Stimulated activated CD4-positive, alpha-beta T cell treated with anti-CD3 and anti-CD28 coated beads, Interleukin-15, amount 100 ng/mL, for 24 hours (primary cell): ENCODE results near the gene DPEP3.
"Not testable (repeated sequence)": the region's sequence is repeated elsewhere in the genome, so short reads cannot be mapped to it uniquely, and the experiment has no call there.

Experiments
- DNase-seq: peaks from one replicate; pipeline ENCODE4 v3.0.0-alpha.2; 2020

DPEP3 gene

DNA sequence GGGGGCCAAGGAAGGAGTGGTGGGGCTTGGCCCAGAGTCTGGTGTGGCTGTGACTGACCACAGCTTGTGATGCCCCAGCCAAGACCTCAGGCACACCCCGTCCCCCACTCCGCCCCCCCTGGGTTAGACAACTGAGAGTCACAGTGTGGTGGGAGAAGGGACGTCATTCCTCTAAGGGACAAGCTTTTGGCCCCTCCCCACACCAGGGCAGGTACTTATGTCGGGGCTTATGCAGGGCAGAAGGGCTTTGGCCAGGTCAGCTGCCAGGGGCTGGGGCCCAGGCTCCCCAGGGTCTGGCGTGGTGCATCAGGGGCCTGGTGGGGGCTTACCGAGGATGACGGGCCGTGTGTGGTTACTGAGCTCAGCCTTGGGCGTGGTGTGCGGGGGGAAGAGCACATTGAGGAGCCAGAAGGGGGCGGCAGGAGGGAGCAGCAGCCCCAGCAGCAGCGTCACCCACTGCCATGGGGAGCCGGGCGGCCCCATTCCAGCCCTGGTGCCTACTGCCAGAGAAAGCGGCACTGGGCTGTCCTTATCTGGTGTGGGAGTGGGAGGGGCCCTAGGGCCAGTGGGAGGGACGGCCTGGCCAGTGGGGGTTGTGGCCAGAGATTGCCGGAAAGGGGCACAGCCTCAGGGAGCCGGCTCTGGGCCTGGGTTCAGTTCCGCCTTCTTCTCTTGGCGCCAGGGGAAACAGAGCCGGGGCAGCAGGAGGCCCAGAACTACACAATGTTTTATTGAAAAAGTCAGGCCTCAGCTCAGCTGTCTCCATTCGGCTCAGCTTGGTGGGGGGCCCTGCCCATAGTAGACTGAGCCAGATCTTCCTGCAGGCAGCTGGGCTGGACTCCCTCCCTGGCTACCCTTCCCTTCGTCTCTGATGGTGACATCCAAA lies 36.4 kb downstream of the DPEP3 start, which contains the start of gene LCAT:
TSS of gene LCAT (minus strand) at position 502 of the 886 bp plus-strand sequence. CDS start at position 483, 19 bp downstream.
- no peak for DNase-seq

DNA sequence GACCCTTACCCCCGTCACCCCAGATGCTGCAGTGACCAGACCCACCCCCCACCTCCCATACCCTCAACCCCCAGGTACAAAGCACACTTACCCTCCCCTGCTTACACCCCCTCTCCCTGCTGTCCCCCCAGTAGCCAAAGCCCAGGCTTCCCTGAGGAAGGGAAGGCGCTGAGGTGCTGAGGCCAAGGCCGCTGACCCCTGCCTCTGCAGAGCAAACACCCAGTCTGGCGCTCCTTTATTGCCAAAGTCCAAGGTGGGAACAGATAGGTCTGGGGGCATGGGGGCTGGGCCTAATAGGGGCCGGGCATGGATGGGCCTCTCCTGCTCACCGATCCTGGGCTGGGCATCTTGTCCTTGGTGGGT lies 37.1 kb downstream of the DPEP3 start:
- no peak for DNase-seq

DNA sequence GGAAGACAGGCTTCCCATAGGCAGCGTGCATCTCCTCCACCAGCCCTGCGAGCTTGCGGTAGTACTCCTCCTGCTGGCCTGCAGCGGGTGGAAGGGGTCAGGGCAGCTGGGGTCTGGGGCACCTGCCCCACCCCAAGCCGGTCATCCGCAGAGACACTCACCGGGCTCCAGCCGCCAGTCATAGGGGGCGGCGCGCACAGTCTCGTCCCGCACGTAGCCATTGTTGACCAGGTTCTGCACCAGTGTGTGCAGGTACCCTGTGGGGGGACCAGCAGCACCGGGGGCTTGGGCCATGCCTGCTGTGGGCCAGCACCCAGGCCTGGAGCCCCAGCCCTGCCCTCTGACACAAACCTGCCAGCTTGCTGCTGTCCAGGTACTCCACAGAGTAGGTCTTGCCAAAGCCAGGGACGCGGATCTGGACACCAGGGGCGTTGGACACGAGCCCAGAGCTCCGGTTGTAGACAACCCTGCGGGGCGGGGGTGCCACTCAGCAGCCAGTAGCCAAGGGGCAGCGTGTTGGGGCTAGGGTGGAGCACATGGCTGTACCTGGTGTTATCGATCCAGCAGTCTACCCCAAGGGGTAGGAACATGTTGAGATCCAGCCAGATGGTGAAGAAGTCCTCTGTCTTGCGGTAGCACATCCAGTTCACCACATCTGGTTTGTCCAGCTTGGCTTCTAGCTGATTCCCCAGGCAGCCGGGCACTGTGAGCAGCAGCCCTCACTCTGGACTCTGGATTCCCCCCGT lies 37.6 kb downstream of the DPEP3 start:
- no peak for DNase-seq

DNA sequence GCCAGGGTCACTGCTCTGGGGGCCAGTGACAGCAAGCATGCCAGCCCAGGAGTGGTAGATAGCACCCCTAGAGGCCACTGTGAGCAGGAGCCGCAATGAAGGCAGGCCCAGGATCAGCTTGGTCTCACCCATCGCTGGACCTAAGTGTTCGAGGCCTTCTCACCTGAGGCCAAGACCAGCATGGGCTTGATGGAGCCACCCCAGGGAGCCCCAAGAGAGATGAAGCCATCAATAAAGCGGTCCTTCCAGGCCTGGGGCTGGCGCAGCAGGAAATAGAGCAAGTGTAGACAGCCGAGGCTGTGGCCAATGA lies 38.1 kb downstream of the DPEP3 start:
- DNase-seq, result peak; percentile 59

DNA sequence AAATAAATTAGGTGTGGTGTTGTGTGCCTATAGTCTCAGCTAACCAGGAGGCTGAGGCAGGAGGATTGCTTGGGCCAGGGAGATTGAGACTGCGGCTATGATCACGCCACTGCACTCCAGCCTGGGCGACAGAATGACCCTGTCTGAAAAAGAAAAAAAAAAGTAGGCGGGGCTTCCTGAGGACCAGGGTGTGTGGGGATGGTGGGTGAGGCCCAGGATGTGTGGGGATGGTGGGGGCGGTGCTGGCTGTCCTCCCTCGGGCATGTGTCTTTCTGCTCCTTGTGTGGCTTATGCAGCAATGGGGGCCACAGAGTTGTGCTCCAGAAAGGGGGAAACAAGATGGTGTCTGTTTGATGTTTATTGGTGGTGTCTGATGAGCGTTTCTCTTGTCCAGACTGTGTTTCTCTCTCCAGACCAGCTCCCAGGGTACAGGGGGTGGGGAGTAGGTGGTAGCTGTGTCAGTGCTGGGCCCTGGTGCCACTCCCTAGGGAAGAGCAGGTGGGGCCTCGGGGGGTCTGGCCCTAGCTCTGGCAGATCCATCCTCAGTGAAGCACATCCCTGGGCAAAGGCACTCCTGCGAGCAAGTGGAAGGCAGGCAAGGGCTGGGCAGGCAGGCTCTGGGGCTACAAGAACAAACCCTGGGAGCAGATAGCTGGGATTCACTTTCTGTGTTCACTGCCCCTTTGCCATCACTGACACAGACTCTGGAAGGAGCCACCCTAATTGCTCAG lies 38.7 kb downstream of the DPEP3 start:
- DNase-seq, result no peak

DNA sequence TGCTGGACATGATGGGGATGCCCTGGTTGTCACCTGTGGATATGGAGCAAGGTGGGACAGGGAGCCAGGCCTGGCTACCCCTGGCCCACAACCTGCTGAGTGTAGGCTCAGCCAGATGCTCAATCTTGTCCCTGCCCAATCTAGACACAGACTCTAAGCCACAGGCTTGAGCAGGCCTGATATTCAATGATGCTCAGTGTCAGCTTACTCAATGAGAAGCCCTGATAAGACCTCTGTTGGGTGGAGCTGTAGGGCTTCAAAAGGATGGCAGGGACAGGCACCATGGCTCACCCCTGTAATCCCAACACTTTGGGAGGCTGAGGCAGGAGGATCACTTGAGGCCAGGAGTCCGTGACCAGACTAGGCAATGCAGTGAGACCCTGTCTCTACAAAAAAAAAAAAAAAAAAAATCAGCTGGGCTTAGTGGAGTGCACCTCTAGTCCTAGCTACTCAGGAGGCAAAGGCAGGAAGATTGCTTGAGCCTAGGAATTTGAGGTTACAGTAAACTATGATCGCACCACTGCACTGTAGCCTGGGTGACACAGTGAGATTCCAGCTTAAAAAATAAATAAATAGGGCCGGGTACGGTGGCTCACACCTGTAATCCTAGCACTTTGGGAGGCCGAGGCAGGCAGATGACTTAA lies 39.7 kb downstream of the DPEP3 start:
- DNase-seq, result no peak

DNA sequence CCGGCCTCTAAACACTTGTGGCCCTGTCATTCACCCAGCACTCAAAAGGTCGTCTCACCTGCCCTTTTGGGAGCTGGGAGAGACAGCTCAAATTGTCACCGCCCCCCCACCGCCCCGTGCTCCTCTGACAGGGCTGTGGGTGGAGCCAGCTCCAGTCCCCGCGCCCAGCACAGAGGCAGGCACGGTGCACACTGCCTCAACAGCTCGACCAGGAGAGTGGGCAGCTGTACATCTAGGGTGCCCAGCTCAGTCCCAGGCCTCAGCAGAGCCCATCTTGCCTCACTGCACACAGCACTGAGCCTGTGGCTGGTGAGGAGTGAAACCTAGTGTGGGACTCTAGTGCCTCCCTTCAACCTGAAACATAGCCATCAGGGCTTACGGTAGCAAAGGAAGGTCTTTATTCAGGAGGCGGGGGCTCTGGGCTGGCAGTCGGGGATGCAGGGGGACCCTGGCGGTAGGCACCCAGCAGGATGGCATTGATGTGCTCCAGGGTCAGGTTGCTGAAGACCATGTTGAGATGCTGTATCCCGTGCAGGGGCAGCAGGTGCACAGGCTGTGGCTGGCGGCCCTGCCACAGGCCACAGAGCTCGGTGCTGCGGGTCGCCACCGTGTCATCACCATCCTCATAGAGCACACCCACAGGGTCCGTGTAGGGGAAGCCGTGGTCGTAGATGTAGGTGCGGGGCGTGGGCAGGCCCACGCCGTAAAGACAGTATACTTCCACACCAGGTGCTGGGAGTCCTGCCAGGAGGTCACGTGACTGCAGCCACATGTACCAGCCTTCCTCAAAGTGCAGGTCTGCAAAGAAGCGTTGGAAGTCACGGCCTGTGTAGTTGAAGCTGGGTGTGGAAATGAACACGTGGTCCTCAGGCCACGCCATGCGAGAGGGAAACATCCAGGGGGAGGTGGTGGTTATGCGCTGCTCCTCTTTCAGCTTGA lies 40.5 kb downstream of the DPEP3 start:
- DNase-seq, result peak; percentile 77

DNA sequence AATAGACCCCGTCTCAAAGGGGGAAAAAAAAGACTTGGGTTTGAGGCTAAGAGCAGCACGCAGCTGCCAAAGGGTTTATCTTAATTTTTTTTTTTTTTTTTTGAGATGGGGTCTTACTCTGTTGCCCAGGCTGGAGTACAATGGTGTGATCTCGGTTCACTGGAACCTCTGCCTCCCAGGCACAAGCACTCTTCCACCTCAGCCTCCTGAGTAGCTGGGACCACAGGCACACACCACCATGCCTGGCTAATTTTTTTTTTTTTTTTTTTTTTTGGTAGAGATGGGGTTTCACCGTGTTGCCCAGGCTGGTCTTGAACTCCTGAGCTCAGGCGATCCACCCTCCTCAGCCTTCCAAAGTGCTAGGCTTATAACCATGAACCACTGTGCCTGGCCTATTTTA lies 42.6 kb downstream of the DPEP3 start:
- not testable (repeated sequence) for DNase-seq

DNA sequence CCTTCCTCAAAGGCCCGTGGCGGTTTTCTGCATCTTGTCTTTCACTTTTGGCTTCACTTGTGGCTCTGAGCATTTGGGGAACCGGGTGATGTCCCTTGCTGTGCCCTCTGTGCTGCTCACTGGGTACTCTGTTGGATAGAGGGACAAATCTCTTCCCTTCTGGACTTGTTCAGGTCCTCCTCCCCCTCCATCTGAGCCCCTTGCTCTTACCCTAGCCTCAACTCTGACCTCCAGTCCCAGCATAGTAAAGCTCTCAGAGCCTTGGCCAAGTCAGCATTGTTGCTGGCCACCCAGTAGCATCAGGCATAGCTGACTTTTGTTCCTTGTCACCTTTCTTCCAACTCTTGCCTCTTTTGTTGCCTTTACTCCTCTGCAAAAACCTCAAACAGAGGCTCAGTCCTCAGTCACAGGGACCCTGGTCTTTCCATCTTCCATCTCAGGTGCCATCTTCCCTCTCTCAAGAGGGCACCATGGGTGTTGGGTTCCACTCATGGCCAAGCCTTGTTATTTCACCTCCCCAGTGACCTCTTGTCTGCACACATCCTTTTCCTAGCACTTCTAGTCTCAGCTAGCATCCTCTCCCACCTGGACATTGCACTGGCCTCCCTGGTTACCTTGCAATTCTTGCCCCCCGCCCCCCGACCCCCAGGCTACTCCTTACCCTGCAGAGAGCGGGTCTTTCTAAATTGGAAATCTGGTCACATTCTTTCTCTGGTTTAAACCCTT lies 43.3 kb downstream of the DPEP3 start:
- peak; percentile 83 for DNase-seq

DNA sequence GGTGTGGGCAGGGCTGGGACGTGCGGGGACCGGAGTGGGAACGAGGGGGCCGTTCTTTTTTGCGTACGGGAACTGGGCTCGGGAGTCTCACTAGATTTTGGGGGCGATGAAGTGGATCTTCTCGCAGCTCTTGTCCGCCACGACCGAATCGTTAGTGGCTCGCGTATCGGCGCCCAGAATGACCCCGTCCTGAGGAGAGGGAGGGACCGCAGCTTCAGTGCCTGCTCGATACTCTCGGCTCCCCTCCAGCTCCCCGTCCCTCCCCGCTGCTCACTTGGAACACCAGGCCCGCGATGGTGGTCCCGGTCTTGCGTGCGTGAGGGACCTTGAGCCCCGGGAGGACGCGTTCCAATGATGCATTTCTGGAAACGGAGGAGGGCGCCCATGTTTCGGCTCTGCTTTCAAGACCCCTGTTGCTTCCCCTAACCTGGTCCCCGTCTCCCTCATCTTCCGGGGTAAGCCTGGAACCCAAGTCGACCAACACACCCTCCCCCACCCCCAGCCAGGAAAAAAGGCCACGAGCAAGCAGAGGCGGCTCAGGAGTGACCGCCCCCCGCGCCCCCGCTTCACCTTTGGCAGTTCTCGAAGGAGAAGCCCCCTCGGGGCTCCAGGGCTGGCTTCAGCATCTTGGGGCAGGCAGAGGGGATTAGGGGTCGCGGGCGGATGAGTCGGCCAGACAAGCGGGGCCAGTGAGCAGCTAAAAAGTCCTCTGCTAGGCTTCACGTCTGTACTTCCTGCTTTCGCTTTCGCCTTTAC lies 44.0 kb downstream of the DPEP3 start, which contains the start of gene PSMB10:
TSS of gene PSMB10 (minus strand) at position 727 of the 756 bp plus-strand sequence. CDS start at position 626, 101 bp downstream.
- DNase-seq, result peak; percentile 71

DNA sequence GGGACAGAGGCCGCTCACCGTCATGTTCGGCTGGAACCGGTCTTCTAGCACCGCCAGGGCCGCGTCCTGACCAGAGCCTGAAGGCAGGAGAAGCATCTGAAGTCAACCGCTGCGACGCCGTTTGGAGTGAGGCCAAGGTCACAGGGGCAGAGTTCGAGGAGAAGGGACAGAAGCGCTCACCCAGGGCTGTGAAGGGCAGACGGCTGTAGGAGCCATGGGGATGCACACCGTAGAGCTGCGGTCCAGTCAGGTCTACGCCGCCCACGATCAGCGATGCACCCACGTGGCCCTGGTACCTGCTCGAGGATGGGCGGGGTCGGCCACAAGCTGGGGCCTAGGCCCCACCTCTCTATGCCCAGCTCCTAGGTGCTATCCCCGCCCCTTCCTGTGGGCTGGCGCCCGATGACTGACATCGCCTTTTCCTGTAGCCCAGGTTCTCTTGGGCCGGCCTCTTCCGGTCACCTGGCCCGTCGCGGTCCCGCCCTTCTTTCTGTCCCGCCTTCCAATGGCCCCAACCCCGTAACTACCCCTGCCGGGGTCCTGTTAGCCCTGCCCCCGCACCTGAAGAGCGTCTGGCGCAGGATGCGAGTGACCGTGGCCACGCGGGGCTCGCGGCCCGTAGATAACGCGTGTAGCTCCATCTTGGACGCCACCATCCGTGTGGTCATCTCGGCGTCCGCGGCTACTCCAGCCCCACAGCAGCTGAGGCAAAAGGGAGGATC lies 44.7 kb downstream of the DPEP3 start:
- DNase-seq, result peak; percentile 99

DNA sequence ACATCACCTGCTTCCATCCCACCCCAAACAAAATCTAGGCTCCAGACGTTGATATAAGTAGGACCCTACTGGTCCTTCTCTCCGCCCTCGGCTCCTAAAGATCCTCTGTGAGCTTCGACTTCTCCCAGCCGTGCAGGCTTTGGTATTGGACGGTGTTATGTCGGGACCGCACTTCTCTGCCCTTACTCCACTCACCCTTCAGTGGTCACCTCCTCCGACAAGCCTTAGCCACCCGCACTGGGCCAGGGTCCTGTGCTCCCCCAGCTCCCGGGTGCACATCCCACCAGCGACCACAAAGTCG lies 45.2 kb downstream of the DPEP3 start:
- DNase-seq, result no peak

DNA sequence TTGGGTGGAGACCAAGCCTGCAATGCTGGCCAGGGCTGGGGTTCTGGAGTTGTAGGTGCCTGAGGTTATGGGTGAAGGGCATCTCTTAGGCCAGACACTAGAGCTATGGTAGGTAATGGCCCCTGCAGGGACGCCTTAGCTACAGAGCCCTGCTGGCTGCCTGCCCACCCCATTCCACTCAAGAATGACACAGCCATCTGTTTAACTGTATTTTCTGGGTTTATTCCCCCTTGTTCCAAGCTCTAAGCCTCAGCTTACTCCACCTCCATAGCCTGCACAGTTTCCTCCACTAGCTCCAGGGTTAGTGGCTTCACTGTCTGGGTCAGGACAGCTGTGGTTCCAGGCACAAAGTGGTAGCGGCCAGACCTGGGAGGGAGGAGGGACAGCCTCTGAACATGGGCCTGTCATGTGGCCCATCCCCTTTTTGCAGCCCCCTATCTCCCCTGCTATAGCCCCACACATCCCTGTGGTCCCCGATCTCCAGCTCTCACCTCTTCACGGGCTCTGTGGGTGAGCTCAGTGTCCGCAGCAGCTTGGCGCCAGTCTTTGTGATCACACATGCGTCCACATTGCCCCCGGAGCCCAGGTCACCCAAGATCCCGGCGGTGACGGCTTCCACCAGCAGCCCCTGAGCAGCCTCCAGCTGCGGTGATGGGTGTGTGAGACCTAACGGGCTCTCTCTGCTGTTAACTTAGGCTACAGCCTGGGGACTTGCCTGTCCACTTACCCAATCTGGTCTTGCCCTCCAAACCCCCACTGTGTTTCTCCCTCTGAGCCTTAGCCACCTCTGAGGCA lies 45.8 kb downstream of the DPEP3 start:
- no peak for DNase-seq

DNA sequence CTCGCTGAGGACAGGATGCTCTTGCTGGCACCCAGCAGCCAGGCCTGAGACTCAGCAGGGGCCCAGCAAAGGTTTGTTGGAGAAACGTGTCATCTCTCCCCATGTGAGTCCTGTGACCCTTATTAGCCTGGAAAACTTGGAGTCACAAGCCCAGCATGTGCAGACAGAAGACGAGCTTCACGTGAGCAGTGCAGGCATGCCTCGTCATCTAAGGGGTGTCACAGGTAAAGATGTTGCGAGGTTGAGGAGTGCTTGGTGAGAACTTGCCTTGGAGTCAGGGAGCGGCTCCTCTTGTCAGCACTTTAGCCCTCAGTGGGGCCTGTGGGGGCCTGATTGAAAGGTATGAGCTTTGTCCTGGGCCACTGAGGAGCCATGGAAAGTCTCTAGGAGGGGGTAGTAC lies 46.5 kb downstream of the DPEP3 start:
- no peak for DNase-seq

DNA sequence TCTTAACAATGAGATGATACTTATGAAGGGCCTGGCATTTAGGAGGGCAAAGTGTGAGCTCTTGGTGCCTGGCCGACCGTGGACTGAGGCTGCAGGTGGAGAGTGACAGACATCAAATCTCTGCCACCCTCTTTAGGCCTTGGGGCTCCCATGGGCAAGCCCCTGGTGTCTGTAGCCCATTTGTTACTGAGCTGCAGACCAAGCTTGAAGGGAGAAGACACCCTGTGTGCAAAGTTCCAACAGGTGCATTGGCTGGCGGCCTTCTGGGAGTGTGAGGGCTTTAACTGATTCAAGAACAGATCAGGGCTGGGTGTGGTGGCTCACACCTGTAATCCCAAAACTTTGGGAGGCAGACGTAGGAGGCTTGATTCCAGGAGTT lies 47.8 kb downstream of the DPEP3 start:
- DNase-seq, result no peak

DNA sequence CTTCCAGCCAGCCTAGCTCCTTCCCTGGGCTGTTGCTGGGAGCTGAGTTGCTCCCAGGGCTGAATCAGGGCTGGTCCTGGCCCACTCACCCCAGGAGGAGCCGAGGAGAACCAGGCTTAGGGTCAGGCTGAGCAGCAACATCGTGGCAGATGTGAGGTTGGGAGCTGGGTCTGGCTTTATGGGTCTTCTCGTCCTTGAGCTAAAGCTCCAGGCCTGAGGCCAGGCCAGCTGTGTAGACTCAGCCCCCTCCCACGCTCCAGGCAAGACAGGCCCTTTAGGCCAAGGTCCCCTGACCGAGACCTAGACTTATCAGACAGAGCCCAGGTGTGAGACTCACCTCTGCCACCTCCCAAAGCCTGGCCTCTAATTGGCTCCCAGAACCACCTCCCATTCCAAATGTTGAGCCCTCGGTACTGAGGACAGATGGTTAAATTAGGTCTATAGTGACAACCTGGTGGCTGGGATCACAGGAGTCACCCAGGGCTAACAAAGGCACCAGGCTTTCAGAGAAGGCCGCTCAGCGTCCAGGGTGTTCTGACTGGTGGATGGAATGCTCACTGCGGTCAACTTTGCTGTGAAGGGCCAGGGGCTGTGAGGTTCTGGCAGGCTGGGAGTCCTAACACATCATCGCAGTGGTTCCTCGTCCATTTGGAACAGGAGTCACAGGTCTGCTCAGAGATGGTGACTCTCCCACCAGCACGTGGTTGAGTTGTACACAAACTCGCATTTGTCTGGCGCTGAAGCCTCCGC lies 48.4 kb downstream of the DPEP3 start, which contains the start of gene CTRL:
TSS of gene CTRL (minus strand) at position 151 of the 750 bp plus-strand sequence. CDS start at position 141, 10 bp downstream.
- no peak for DNase-seq

DNA sequence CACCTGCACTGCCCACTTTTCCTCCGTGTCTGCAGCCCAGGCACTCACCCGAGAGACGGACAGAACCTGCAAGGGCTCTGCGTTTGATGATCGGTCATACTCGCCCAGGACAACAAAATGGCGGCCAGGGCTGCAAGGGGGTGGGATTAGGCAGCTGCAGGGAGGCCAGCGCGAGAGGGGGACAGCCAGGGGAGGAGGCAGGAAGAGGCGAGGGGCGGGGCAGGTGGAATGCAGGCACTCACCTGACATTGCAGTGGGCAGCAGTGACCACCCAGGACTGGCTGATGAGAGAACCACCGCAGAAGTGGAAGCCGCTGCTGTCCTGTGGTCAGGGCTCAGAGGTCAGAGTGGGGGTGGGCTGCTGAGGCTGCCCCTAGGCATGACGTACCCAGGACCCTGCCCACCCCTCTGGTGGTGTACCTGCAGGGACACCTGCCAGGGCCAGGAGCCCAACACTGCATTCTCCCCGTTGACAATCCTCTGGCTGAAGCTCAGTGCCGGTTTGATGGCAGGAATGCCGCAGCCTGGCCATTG lies 49.6 kb downstream of the DPEP3 start:
- no peak for DNase-seq

DNA sequence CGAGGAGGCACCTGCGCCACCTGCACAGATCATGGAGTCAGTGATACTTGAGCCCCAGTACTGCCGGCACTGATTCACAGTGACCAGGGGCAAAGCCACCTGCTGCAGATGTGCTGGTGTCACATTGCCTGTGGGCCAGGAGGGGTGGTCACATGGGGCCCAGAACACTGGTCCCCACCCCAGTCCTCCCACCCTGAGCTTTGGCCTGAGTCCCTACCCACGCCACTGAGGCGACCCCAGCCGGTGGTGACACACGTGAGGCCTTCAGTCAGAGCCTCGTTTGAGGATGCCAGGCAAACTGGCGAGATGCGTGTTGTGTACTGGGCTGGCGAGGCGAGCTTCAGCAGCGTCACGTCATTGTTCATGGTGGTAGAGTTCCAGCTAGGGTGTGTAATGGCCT lies 50.1 kb downstream of the DPEP3 start:
- no peak for DNase-seq
